A673 (cell line): ENCODE measurements around the gene WFIKKN1. TPM values are rescaled to one million over a fixed set of nuclear protein-coding genes. Genes with fewer than 3 reads are reported as not detected.

Experiments used
- BruUV-seq: library from RNA; stranded (reverse); fragments of 400-500 nt; replicated peaks from 2 replicates; lab custom pipeline; 2021; lab: Mats Ljungman, UMichigan
- CTCF ChIA-PET: fragments of 300-600 bp; sonication (Branson Sonifier 250); formaldehyde crosslinking; loops from one replicate; lab custom pipeline; 2022; ENCODE audit warnings: antibody characterized with exemption; lab: Charles Lee
- POLR2A ChIA-PET: fragments of 300-600 bp; sonication (Branson Sonifier 250); formaldehyde crosslinking; loops from one replicate; lab custom pipeline; 2022; ENCODE audit warnings: antibody characterized with exemption; ENCODE audit not compliant: low non-redundant PET; lab: Charles Lee
- DNase-seq: peaks from one replicate; pipeline ENCODE4 v3.0.0-alpha.2; 2015; ENCODE audit warnings: low spot score
- H3K27ac ChIP-seq: fragments of 200-600 bp; sonication (generic); 2 replicates; pipeline ENCODE4 v1.5.1; 2016; ENCODE audit warnings: mixed run types, low read depth, mild to moderate bottlenecking, mixed read lengths, antibody characterized with exemption, low read length; ENCODE audit not compliant: poor library complexity, severe bottlenecking
- H3K27me3 ChIP-seq: fragments of 200-600 bp; sonication (generic); replicated peaks from 2 replicates; pipeline ENCODE4 v1.6.1; 2017; ENCODE audit warnings: mixed run types, low read depth, mild to moderate bottlenecking, mixed read lengths, antibody characterized with exemption, low read length; ENCODE audit not compliant: insufficient read depth, poor library complexity
- H3K36me3 ChIP-seq: fragments of 200-600 bp; sonication (generic); 2 replicates; pipeline ENCODE4 v1.6.1; 2016; ENCODE audit warnings: mixed run types, mild to moderate bottlenecking, mixed read lengths, antibody characterized with exemption, low read length; ENCODE audit not compliant: insufficient read depth, poor library complexity, severe bottlenecking
- H3K4me1 ChIP-seq: fragments of 200-600 bp; sonication (generic); 2 replicates; pipeline ENCODE4 v1.6.1; 2017; ENCODE audit warnings: mixed run types, mild to moderate bottlenecking, mixed read lengths, antibody characterized with exemption, low read length; ENCODE audit not compliant: insufficient read depth, poor library complexity, severe bottlenecking
- H3K4me3 ChIP-seq: fragments of 200-600 bp; sonication (generic); 2 replicates; pipeline ENCODE4 v1.5.1; 2016; ENCODE audit warnings: low read depth, mixed run types, mild to moderate bottlenecking, mixed read lengths, low read length; ENCODE audit not compliant: poor library complexity, severe bottlenecking
- H3K9me3 ChIP-seq: fragments of 200-600 bp; sonication (generic); 2 replicates; pipeline ENCODE4 v1.6.1; 2016; ENCODE audit warnings: mixed run types, low read depth, mild to moderate bottlenecking, mixed read lengths, antibody characterized with exemption, low read length; ENCODE audit not compliant: poor library complexity, severe bottlenecking
- EZH2 ChIP-seq: fragments of 200-600 bp; sonication (generic); IDR thresholded peaks from 2 replicates; pipeline ENCODE4 v1.6.1; 2017; ENCODE audit warnings: borderline replicate concordance, low read depth, mild to moderate bottlenecking, mixed read lengths, antibody characterized with exemption, low read length; ENCODE audit not compliant: poor library complexity, severe bottlenecking
- intact Hi-C: fragments of 100-400 bp; cut with micrococcal nuclease; formaldehyde crosslinking; loops from one replicate; pipeline ENCODE4 v1.10.0; 2022; ENCODE audit not compliant: unreplicated experiment
- total RNA-seq: library from RNA; stranded (reverse); gene quantifications from 2 replicates; pipeline ENCODE4 v1.2.3, GENCODE V29; 2021
- TF ChIP-seq, protein P1 (sequence below): fragments of 300-800, 200-600 bp; sonication (generic); conservative IDR thresholded peaks from 2 replicates; pipeline ENCODE4 v1.5.1; 2017; ENCODE audit warnings: low read depth, mild to moderate bottlenecking, antibody characterized with exemption, low read length, moderate library complexity, mixed read lengths

Gene WFIKKN1
- total RNA-seq, 1 experiment from 2014 or later, result 1.7 TPM

DNA sequence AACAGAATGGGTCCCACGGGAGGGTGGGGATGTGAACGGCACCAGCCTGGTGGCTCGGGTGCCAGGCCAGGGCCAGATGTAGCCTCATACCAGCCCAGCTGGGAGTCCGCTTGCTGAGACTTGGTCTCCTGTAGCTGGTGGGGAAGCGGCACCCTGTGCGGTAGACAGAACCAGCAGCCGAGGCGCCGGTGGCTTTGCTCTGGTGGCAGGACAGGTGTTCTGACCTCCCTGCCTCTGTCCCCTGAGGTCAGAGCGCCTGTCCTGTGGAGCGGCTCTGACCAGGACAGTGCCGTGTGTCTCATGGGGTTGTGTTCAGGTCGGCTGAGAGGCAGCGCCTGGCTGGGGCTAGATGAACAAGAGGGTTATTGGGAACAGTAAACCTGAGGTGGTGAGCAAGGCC lies 20.8 kb upstream of the WFIKKN1 start:
- TF ChIP-seq, protein P1, sequence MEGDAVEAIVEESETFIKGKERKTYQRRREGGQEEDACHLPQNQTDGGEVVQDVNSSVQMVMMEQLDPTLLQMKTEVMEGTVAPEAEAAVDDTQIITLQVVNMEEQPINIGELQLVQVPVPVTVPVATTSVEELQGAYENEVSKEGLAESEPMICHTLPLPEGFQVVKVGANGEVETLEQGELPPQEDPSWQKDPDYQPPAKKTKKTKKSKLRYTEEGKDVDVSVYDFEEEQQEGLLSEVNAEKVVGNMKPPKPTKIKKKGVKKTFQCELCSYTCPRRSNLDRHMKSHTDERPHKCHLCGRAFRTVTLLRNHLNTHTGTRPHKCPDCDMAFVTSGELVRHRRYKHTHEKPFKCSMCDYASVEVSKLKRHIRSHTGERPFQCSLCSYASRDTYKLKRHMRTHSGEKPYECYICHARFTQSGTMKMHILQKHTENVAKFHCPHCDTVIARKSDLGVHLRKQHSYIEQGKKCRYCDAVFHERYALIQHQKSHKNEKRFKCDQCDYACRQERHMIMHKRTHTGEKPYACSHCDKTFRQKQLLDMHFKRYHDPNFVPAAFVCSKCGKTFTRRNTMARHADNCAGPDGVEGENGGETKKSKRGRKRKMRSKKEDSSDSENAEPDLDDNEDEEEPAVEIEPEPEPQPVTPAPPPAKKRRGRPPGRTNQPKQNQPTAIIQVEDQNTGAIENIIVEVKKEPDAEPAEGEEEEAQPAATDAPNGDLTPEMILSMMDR, result no peak
- TF ChIP-seq EZH2, result no peak
- POLR2A ChIA-PET, result no interaction called here
- intact Hi-C loops, result no loop called here
- no peak overlapping the region for H3K27ac ChIP-seq
- CTCF ChIA-PET, result no interaction called here
- BruUV-seq, result no TSS peak
- DNase-seq, result no peak
- no peaks in the 10 kb centered on the region for H3K27me3 ChIP-seq
- H3K9me3 ChIP-seq, result no peaks in the 10 kb centered on the region
- H3K36me3 ChIP-seq, result no peaks in the 10 kb centered on the region
- H3K4me1 ChIP-seq, result no peaks in the 10 kb centered on the region
- H3K4me3 ChIP-seq, result no peak overlapping the region

DNA sequence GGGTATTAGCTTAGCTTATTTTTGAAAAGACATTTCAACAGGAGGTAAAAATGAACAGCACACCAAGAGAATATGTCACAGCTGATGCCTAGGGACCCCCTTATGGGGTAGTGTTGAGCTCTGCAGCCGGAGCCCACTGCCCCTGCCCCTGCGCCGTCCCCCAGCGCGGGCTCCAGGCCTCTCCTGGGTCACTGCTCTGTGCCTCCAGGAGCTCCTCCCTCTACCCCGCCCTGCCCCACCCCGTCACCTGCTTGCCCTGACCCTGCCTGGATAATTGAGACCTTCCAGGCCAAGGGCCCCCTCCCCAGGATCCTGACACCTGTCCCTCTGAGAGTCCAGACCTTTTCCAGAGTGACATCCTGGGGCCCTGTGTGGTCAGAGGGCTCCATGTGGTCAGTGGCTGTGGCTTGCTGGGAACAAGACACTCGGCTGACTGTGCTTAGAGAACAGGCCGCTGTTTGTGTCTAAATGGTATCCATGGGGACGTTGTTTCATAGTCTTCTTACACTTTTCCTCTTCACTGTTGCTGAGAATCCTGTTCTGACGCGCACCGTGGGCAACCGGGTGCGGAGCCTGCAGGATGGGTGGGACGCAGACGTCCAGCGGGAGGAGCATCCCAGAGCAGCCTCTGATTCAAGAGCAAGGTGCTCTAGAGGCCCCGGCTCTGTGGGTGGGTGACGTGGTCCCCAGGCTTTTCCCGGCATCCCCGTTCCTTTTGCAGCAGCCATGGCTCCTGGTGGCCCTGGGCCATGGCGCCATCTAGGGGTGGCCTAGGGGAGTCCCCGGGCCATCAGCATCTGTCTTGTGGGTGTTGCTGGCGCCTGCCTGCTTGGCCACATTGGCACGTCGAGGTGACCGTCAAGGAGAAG lies 20.0 kb upstream of the WFIKKN1 start:
- intact Hi-C loops, result no loop called here
- Histone ChIP-seq H3K27ac (no peak overlapping the region), H3K27me3 (no peaks in the 10 kb centered on the region), H3K9me3 (no peaks in the 10 kb centered on the region), H3K4me3 (no peak overlapping the region), H3K36me3 (no peaks in the 10 kb centered on the region), H3K4me1 (no peaks in the 10 kb centered on the region)
- ChIA-PET POLR2A (no interaction called here), CTCF (no interaction called here)
- TF ChIP-seq EZH2, result no peak
- TF ChIP-seq, protein P1, result peak; percentile 55
- no peak for DNase-seq
- no TSS peak for BruUV-seq

DNA sequence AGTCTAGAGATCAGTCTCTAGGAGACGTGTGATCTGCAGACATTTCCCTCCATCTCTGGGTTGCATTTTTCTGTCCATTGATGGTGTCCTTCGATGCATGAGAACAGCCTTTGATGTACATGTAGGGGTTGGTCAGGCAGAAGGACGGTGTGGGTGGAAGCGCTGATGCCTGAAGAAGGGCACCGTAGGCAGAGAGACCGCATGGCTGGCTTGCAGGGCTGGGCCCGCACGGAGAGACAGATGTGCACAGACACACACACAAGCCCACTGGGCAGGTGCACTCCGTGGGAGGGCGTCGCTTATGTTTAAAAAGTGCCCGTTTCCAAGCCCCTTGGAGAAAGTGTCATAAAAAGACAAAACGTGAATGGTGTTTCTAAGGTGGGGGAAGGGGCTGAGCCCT lies 15.7 kb upstream of the WFIKKN1 start:
- no peaks in the 10 kb centered on the region for H3K36me3 ChIP-seq
- no peaks in the 10 kb centered on the region for H3K9me3 ChIP-seq
- ChIA-PET POLR2A (no interaction called here), CTCF (no interaction called here)
- no peak overlapping the region for H3K4me3 ChIP-seq
- no peaks in the 10 kb centered on the region for H3K27me3 ChIP-seq
- no peak overlapping the region for H3K27ac ChIP-seq
- TF ChIP-seq, protein P1, result no peak
- no peak for TF ChIP-seq EZH2
- intact Hi-C loops, result no loop called here
- H3K4me1 ChIP-seq, result no peaks in the 10 kb centered on the region
- no TSS peak for BruUV-seq
- no peak for DNase-seq
